ENCODE data around the gene CFDP1. TPM values are rescaled to one million over a fixed set of nuclear protein-coding genes. Genes with fewer than 3 reads are reported as not detected.
A peak's percentile ranks its signal among the peaks of the same experiment; 100 is the strongest.

Gene CFDP1
- total RNA-seq, 1 donor from 2014 or later, result 52.4 TPM

- no peak for DNase-seq (ENCODE audit: low read depth in 2 of 2)
Observed at GRCh38 chr16:75320435-75320834, 112.9 kb downstream of the CFDP1 start.

DNA sequence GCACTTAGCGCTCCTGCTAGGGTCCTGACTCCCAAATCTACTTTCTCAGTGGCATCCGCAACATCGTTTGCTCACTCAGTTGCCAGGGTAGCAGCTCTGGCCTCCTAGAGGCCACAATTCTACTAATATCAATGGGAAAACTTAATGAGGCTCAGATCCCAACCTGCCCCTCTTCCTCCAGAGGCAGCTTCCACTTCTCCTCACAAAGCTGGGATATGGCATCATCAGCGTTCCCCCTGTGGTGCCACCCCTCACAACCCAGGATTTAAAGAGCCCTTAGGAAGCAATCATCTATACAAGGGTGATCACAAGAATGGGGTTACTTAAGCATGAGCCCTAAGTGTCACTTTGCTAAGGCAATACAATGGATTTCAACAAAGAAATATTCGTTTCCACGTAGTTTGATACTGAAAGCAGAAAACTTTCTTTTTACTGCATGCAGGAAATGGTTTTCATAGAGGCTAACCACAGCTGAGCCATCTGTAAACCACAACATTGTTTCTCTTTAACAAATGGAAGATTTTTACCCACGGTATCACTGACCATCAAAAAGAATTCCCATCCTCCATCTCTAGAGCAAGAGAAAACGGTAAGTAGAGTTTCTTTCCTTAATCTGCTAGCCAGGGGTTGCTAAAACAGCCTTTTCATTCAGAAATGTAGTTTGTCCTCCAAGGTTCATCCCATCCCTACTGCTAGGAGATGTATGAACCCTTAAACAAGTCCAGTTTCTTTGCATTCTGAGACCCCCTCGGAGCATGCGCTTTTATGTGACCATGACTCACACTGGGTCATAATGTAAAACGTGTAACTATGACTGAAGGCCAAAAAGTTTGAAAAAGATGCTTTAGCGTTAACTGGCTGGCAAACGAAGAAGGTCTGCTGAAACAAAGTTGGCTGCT, 113.5 kb downstream of the CFDP1 start:
- DNase-seq (ENCODE audit: low read depth in 2 of 2), result peak in 1 of 2 donors; percentile 51

DNA sequence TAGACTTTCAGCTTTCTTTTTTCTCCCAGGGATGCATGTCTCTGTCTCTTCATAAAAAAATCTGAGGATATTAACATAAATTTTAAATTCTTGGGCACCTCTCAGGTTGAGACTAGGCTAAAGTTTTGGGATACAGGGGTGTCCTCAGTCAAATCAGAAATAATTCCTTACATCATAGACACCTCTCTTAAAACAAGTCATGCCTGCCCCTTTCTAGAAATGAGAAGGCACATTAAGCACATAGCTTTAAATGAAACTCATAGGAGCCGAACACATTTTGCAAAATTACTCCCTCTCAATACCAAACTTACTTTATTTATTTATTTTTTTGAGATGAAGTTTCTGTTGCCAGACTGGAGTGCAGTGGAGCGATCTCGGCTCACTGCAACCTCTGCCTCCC, 114.6 kb downstream of the CFDP1 start:
- no peak for DNase-seq (ENCODE audit: low read depth in 2 of 2)

GRCh38 chr16:75317532-75317931, 115.8 kb downstream of the CFDP1 start:
- DNase-seq (ENCODE audit: low read depth in 2 of 2), result no peak

- peak in 1 of 2 donors; percentile 39 for DNase-seq (ENCODE audit: low read depth in 2 of 2)
Observed at GRCh38 chr16:75317101-75317522, 116.2 kb downstream of the CFDP1 start.

DNA sequence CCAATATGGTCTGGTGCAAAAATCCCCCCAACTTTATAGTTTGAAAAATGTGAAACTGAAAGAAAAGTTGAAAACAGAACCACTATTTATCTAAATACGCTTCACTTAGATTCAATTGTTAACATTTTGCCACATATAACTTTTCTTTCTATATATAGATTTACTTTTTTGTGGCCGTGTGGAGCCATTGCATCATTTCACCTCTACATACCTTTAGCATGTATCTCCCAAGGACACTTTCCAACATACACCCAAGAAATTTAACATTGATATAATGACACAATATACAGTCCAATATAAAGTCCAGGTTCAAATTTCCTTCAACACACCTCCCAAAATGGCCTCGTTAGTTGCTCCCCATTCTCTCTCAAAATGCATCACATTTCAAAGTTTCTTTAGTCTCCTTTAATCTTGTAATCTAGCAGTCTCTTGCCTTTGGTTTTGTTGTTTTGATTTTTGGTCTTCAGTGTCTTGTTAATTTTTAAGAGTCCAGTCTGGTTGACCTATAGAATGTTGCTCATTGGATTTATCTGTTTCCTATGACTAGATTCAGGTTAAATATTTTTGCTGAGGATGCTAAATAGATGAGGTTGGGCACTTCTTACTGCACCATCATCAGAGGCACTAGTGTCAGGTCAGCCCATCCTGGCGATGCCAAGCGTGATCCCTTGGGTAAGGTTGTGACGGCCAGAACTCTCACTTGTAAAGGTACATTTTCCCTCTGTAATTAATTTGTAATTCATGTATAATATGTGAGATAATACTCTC, 117.6 kb downstream of the CFDP1 start:
- no peak for DNase-seq (ENCODE audit: low read depth in 2 of 2)

- DNase-seq (ENCODE audit: low read depth in 2 of 2), result no peak
Observed at GRCh38 chr16:75312875-75313274, 120.4 kb downstream of the CFDP1 start.

- DNase-seq (ENCODE audit: low read depth in 2 of 2), result no peak
Observed at GRCh38 chr16:75311383-75311938, 121.8 kb downstream of the CFDP1 start.

- no peak for DNase-seq (ENCODE audit: low read depth in 2 of 2)
Observed at GRCh38 chr16:75310541-75310940, 122.8 kb downstream of the CFDP1 start.

- DNase-seq (ENCODE audit: low read depth in 2 of 2), result no peak
Observed at GRCh38 chr16:75309899-75310430, 123.3 kb downstream of the CFDP1 start.

DNA sequence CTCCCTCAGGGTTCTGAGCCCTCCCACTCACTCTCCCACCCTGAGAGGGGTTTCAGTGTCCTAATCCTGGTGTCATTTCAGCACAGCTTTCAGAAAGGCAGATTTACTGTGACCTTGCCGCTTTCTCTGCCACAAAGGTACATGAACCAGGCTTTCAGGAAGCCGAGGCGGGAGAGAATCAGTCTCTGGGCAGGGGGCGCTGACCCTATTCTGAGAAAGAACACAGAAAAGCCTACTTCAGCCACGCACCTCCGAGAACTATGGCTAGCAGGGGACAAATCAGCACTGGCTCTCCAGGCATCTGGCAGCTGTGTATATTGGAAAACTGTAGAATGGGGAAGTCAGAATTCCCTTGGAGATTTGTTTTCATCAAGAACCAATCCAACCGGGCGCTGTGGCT, 124.1 kb downstream of the CFDP1 start:
- DNase-seq (ENCODE audit: low read depth in 2 of 2), result no peak

DNA sequence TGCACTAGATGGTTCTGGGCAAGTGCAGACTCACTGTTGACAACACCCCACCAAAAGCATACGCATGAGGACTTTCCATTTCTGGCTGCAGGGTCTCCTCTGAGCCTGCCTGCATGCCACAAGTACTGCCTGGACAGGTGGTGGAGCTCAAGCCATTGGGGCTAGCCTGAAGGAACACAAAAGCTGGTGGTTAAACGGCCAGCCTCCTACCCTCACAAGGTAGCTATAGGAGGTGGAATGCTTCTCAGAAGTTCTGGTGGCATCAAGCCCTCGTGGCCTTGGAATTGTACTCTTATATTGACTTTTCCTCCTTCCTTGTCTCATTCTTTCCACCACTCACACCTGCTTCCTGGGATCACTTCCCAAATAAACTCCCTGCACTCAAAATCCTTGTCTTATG, 125.3 kb downstream of the CFDP1 start:
- no peak for DNase-seq (ENCODE audit: low read depth in 2 of 2)

DNA sequence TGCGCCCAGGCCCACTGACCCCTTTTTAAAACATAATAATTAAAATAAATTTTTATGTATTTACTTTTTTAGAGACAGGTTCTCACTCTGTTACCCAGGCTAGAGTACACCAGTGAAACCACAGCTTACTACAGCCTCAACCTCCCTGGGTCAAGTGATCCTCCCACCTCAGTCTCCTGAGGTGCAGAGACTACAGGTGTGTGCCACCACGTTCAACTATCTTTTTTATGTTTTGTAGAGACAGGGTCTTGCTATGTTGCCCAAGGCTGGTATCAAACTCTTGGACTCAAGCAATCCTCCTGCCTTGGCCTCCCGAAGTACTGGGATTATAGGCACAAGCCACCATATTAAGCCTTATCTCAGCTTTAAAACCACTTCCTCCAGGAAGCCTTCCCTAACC, 125.8 kb downstream of the CFDP1 start:
- DNase-seq (ENCODE audit: low read depth in 2 of 2), result no peak

DNA sequence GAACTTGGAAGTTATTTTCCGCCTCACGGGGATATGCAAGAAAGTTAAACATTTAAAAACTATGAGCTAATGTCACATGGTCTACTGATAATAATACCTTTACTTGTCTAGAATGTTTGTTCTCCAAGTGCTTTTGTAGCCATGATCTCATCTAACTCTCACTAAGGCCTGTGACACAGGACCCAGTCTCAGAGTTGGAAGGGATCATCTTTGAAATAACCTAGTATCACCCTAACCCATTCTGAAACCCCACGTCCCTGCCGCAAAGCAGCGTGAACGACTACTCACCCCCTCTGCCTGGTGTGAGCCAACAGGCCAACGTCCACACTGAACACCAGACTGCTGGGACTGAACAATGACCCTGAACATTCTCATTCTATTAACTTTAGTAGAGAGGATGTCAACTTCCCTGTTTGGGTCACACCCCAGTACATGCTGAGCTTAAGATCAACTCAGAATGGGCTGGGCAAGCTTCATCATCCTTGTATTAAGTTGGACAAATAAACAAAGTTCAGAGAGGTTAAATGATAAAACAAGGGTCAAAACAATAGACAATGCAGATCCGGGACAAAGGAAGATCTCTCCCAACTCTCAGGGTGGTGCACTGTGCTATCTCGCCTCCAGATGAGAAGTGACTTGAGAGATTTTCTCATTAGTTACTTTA, 127.1 kb downstream of the CFDP1 start:
- DNase-seq (ENCODE audit: low read depth in 2 of 2), result peak in 1 of 2 donors; percentile 48

DNA sequence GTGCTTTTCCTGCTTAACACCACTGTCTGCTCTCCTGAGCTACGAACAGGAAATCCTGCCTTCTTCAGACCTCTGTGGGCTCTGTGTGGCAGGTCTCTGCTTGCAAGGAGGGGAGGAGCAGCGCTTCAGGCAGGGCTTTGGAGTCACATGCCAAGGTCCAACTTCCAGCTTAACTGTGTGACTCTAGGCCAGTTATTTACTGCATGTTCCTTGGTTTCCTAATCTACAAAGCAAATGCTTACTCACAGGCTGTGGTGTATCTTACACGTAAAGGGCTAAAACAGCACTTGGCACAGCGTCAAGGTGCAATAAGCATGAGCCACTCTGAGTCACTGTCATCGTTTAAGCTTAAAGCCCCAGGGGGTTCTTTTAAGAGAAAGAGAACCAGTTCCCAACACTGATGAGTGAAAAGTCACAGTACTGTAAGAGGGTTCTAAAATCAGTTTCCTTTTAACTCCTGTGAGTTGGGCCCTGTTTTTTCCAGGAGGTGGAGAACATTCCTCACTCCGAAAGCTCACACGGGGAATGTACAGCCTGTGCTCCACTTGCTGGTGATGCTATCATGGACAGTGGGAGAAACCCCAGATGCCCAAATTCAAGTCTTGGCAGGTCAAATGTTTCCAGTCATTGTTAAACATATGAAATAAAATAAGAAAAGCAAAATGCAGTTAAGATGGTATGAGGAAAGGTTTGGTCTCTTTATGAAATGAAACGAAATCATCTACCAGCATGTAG, 127.8 kb downstream of the CFDP1 start:
- peak; percentile 66 to 97 for DNase-seq (ENCODE audit: low read depth in 2 of 2)

DNA sequence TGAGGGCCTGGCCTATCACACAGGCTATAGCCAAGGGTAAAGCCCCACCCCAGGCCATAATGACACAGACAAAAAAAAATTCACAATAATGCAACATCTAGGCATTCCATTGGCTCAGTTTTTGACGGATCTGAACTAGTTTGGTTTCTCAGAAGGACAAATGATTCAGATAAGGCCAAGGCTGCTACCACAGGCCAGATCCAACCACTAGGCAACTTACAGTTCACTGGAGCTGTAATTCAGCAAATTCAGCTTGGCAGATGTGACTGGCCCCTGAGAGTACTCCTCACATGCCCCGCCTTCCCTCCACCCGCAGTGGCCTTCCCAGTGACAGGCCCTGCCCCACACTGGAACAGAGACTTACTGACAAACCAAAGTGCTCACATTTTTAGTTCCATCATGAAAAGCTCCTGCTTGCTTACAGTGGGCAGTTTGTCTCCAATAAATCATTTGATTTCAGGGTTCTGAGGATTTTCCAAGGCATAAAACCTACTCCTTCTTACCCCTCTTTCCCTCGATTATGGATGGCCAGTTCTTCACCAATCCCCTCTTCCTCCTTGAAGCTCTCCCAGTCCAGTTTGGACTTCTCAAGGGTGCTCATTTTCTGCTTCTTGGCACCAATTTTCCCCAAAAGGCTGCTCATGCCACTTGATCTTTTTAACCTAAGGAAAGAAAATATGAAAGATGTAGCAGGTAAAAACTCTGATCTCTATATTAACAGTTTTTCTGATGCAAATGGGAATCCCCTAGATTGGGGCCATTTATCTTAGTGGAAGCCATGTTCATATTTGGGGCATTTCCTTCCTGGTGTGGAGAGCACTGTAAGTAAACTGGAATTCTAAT, 128.6 kb downstream of the CFDP1 start:
- peak in 1 of 2 donors; percentile 39 for DNase-seq (ENCODE audit: low read depth in 2 of 2)

GRCh38 chr16:75301804-75302203, 131.5 kb downstream of the CFDP1 start:
- DNase-seq (ENCODE audit: low read depth in 2 of 2), result no peak

DNA sequence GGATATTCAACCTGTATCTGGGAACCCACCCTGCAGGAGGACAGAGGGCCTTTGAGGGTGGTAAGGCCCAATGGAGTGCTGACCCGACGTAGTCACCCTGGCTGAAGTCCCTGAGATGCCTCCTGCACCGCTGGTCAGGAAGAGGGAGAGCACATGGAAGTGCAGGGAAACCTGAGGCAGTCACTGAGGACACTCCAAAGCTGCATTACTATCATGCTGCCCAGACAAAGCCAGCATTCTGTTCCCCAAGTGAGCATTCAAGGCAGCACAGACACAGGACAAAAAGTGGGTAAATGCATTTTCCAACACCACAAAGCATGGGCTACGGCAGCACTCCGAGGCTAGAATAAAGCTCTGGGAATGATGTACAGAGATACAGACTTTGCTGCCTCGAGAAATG, 135.0 kb downstream of the CFDP1 start:
- DNase-seq (ENCODE audit: low read depth in 2 of 2), result no peak

- peak; percentile 88 to 91 for DNase-seq (ENCODE audit: low read depth in 2 of 2)
Observed at GRCh38 chr16:75296606-75297005, 136.7 kb downstream of the CFDP1 start.
